SU-DHL-6 (cell line): ENCODE data around the gene SEC63.

Experiments used
- CTCF ChIP-seq: fragments of 200-600 bp; sonication (generic); IDR thresholded peaks from one replicate; pipeline ENCODE4 v1.5.1; 2017; ENCODE audit warnings: antibody characterized with exemption, mild to moderate bottlenecking, low read length, moderate library complexity; ENCODE audit not compliant: insufficient read depth, poor library complexity, severe bottlenecking
- EZH2phosphoT487 ChIP-seq: fragments of 200-600 bp; sonication (generic), shearing (Covaris generic); conservative IDR thresholded peaks from 2 replicates; pipeline ENCODE4 v1.6.1; 2018; ENCODE audit warnings: mild to moderate bottlenecking, antibody characterized with exemption, low read length, moderate library complexity, mixed read lengths

- TF ChIP-seq CTCF (no peak), EZH2phosphoT487 (no peak)
Observed at GRCh38 chr6:107822176-107823046, 135.6 kb downstream of the SEC63 start.
